ENCODE measurements around the gene MTTP.
"Not testable (repeated sequence)": the region's sequence is repeated elsewhere in the genome, so short reads cannot be mapped to it uniquely, and the experiment has no call there.

The MTTP gene
- total RNA-seq, result 0 to 0.17 (median 0.09) reads per million in 3 donors

DNA sequence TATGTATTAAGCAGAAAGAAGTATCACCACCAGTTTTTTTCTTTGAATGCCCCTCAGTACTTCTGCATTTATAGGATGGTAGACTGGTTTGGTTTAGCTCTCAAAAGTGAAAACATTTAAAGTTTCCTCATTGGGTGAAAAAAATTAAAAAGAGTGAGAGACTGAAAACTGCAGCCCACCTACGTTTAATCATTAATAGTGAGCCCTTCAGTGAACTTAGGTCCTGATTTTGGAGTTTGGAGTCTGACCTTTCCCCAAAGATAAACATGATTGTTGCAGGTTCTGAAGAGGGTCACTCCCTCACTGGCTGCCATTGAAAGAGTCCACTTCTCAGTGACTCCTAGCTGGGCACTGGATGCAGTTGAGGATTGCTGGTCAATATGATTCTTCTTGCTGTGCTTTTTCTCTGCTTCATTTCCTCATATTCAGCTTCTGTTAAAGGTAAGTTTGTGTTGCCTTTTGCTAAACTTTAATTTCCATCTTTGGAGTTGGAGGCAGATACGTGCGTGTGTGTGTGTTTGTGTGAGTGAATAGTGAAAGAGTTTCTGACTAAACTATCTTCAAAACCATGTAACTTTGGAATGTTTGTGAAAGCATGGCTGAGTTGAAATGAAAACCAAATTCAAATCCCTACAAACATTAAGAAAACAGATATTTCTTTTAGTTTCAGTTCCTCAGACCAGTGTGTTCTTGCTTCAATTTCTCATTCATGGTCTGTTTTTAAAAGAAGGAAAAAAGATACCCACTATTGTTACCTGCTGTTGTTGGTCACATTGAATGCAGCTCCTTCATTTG is at the start of gene MTTP:
Gene MTTP, plus strand, starts transcription at position 295 of the 795 bp plus-strand sequence. Its CDS starts 86 bp downstream, at position 381.
- no peaks in the 10 kb centered on the region for H3K9me3 ChIP-seq (ENCODE audit: control insufficient read depth, low read length)
- DNase-seq, result no peak
- no peak within 1 kb of the TSS for H3K27ac ChIP-seq (ENCODE audit: insufficient read depth, low read length, poor library complexity, severe bottlenecking)
- H3K4me3 ChIP-seq (ENCODE audit: insufficient read depth, low read depth, low read length, poor library complexity, severe bottlenecking), result no peak within 1 kb of the TSS
- no peaks in the 10 kb centered on the region for H3K36me3 ChIP-seq (ENCODE audit: control insufficient read depth, insufficient read depth, low read length)
- H3K4me1 ChIP-seq (ENCODE audit: control insufficient read depth, insufficient read depth, low read length, poor library complexity, severe bottlenecking), result no peaks in the 10 kb centered on the region
- peaks cover 9% of the 10 kb centered on the region for H3K27me3 ChIP-seq (replicated peaks; ENCODE audit: control insufficient read depth, insufficient read depth, low read length, poor library complexity, severe bottlenecking)

DNA sequence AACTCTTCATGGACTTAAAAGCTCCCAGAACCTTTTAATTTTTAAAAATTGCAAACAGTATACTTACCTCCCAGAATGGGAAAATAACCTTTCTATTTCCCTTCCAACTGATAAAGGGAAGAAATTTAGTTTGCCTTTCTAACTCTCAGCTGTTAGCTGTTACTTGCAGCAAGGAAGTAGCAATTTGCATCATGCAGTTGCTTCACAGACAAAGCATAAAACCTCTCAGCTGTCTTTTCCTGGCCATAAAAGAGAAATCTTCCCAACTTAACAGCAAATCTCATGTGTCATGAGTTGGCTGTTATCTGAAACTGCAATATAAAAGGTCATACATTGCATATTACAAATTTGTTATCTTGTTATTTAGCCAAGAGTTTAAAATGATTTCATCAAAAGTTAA is 45.4 kb upstream of the MTTP start:
- H3K36me3 ChIP-seq (ENCODE audit: control insufficient read depth, insufficient read depth, low read length), result no peaks in the 10 kb centered on the region
- DNase-seq, result no peak
- H3K27me3 ChIP-seq (replicated peaks; ENCODE audit: control insufficient read depth, insufficient read depth, low read length, poor library complexity, severe bottlenecking), result no peaks in the 10 kb centered on the region
- no peak overlapping the region for H3K4me3 ChIP-seq (ENCODE audit: insufficient read depth, low read depth, low read length, poor library complexity, severe bottlenecking)
- H3K27ac ChIP-seq (ENCODE audit: insufficient read depth, low read length, poor library complexity, severe bottlenecking), result no peak overlapping the region
- H3K4me1 ChIP-seq (ENCODE audit: control insufficient read depth, insufficient read depth, low read length, poor library complexity, severe bottlenecking), result no peaks in the 10 kb centered on the region
- H3K9me3 ChIP-seq (ENCODE audit: control insufficient read depth, low read length), result no peaks in the 10 kb centered on the region

- H3K27me3 ChIP-seq (replicated peaks; ENCODE audit: control insufficient read depth, insufficient read depth, low read length, poor library complexity, severe bottlenecking), result no peaks in the 10 kb centered on the region
- DNase-seq, result no peak
- no peaks in the 10 kb centered on the region for H3K9me3 ChIP-seq (ENCODE audit: control insufficient read depth, low read length)
- no peak overlapping the region for H3K4me3 ChIP-seq (ENCODE audit: insufficient read depth, low read depth, low read length, poor library complexity, severe bottlenecking)
- no peaks in the 10 kb centered on the region for H3K4me1 ChIP-seq (ENCODE audit: control insufficient read depth, insufficient read depth, low read length, poor library complexity, severe bottlenecking)
- no peaks in the 10 kb centered on the region for H3K36me3 ChIP-seq (ENCODE audit: control insufficient read depth, insufficient read depth, low read length)
- no peak overlapping the region for H3K27ac ChIP-seq (ENCODE audit: insufficient read depth, low read length, poor library complexity, severe bottlenecking)
These were observed 44.7 kb upstream of the MTTP start for GRCh38 chr4:99529956-99530355.

GRCh38 chr4:99534699-99535098 is 39.9 kb upstream of the MTTP start:
- H3K9me3 ChIP-seq (ENCODE audit: control insufficient read depth, low read length); H3K27ac ChIP-seq (ENCODE audit: insufficient read depth, low read length, poor library complexity, severe bottlenecking); H3K4me1 ChIP-seq (ENCODE audit: control insufficient read depth, insufficient read depth, low read length, poor library complexity, severe bottlenecking); DNase-seq; H3K27me3 ChIP-seq (replicated peaks; ENCODE audit: control insufficient read depth, insufficient read depth, low read length, poor library complexity, severe bottlenecking); H3K4me3 ChIP-seq (ENCODE audit: insufficient read depth, low read depth, low read length, poor library complexity, severe bottlenecking); H3K36me3 ChIP-seq (ENCODE audit: control insufficient read depth, insufficient read depth, low read length): not testable (repeated sequence)

- Histone ChIP-seq H3K4me1 (ENCODE audit: control insufficient read depth, insufficient read depth, low read length, poor library complexity, severe bottlenecking) (no peaks in the 10 kb centered on the region), H3K4me3 (ENCODE audit: insufficient read depth, low read depth, low read length, poor library complexity, severe bottlenecking) (no peak overlapping the region), H3K27me3 (replicated peaks; ENCODE audit: control insufficient read depth, insufficient read depth, low read length, poor library complexity, severe bottlenecking) (no peaks in the 10 kb centered on the region), H3K36me3 (ENCODE audit: control insufficient read depth, insufficient read depth, low read length) (no peaks in the 10 kb centered on the region), H3K9me3 (ENCODE audit: control insufficient read depth, low read length) (no peaks in the 10 kb centered on the region), H3K27ac (ENCODE audit: insufficient read depth, low read length, poor library complexity, severe bottlenecking) (no peak overlapping the region)
- no peak for DNase-seq
These were observed 38.4 kb upstream of the MTTP start for GRCh38 chr4:99536271-99536670.

- H3K4me3 ChIP-seq (ENCODE audit: insufficient read depth, low read depth, low read length, poor library complexity, severe bottlenecking), result no peak overlapping the region
- no peaks in the 10 kb centered on the region for H3K27me3 ChIP-seq (replicated peaks; ENCODE audit: control insufficient read depth, insufficient read depth, low read length, poor library complexity, severe bottlenecking)
- no peak overlapping the region for H3K27ac ChIP-seq (ENCODE audit: insufficient read depth, low read length, poor library complexity, severe bottlenecking)
- no peaks in the 10 kb centered on the region for H3K36me3 ChIP-seq (ENCODE audit: control insufficient read depth, insufficient read depth, low read length)
- no peaks in the 10 kb centered on the region for H3K9me3 ChIP-seq (ENCODE audit: control insufficient read depth, low read length)
- H3K4me1 ChIP-seq (ENCODE audit: control insufficient read depth, insufficient read depth, low read length, poor library complexity, severe bottlenecking), result no peaks in the 10 kb centered on the region
- DNase-seq, result no peak
These were observed 37.8 kb upstream of the MTTP start for GRCh38 chr4:99536848-99537247.

- no peaks in the 10 kb centered on the region for H3K27me3 ChIP-seq (replicated peaks; ENCODE audit: control insufficient read depth, insufficient read depth, low read length, poor library complexity, severe bottlenecking)
- H3K9me3 ChIP-seq (ENCODE audit: control insufficient read depth, low read length), result no peaks in the 10 kb centered on the region
- H3K27ac ChIP-seq (ENCODE audit: insufficient read depth, low read length, poor library complexity, severe bottlenecking), result no peak overlapping the region
- no peaks in the 10 kb centered on the region for H3K4me1 ChIP-seq (ENCODE audit: control insufficient read depth, insufficient read depth, low read length, poor library complexity, severe bottlenecking)
- no peaks in the 10 kb centered on the region for H3K36me3 ChIP-seq (ENCODE audit: control insufficient read depth, insufficient read depth, low read length)
- no peak overlapping the region for H3K4me3 ChIP-seq (ENCODE audit: insufficient read depth, low read depth, low read length, poor library complexity, severe bottlenecking)
- DNase-seq, result no peak
These were observed 37.0 kb upstream of the MTTP start for GRCh38 chr4:99537674-99538073.

DNA sequence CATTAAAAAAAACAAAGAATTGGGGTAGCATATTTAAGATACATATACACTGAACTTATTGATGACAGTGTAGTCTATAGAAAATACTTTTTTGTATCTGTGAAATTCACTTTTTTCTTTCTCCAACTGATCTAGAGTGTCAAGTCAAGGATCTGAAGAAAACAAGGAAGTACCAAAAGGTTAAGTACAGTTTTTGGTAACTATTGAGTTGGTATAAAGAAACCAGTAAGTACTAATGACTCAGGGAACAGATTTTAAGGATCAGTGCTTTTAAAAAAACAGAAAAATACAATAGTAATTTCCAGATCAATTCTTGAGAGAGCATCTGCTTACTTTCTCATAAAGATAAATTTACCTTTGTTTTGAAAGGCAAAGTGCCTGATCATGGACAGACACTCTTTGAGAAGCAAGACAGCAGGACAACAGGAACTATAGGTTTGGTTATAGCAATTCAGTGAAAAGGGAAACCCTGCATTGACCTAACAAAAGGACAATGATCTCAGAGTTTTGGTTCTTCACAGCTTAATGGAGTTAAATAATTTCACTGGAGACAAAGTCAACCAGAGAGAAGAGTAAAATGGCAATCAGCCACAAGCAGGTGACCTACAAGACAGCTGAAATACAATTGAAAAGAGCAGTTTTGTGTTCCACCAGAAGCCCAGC is 34.2 kb upstream of the MTTP start:
- no peaks in the 10 kb centered on the region for H3K36me3 ChIP-seq (ENCODE audit: control insufficient read depth, insufficient read depth, low read length)
- no peak overlapping the region for H3K27ac ChIP-seq (ENCODE audit: insufficient read depth, low read length, poor library complexity, severe bottlenecking)
- no peak overlapping the region for H3K4me3 ChIP-seq (ENCODE audit: insufficient read depth, low read depth, low read length, poor library complexity, severe bottlenecking)
- no peak for DNase-seq
- H3K9me3 ChIP-seq (ENCODE audit: control insufficient read depth, low read length), result no peaks in the 10 kb centered on the region
- H3K27me3 ChIP-seq (replicated peaks; ENCODE audit: control insufficient read depth, insufficient read depth, low read length, poor library complexity, severe bottlenecking), result no peaks in the 10 kb centered on the region
- no peaks in the 10 kb centered on the region for H3K4me1 ChIP-seq (ENCODE audit: control insufficient read depth, insufficient read depth, low read length, poor library complexity, severe bottlenecking)

DNA sequence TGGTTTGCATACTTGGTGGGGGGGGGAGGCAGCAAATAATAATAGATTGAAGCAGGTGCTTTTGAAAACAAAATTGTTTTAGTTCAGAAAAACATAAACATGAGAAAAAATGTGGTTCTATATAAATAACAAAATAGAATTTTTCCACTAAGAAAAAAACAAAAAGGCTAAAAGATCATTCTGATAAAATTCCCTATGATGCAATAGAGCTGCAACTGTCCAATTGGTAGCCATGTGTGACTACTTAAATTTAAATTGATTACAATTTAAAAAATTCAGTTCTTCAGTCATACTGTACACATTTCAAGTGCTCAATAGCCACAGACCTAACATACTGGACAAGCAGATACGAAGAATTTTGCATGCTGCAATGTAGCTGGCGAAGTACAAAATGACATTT is 21.8 kb upstream of the MTTP start:
- Histone ChIP-seq H3K9me3 (ENCODE audit: control insufficient read depth, low read length) (no peaks in the 10 kb centered on the region), H3K4me3 (ENCODE audit: insufficient read depth, low read depth, low read length, poor library complexity, severe bottlenecking) (no peak overlapping the region), H3K27me3 (replicated peaks; ENCODE audit: control insufficient read depth, insufficient read depth, low read length, poor library complexity, severe bottlenecking) (no peaks in the 10 kb centered on the region), H3K4me1 (ENCODE audit: control insufficient read depth, insufficient read depth, low read length, poor library complexity, severe bottlenecking) (no peaks in the 10 kb centered on the region), H3K27ac (ENCODE audit: insufficient read depth, low read length, poor library complexity, severe bottlenecking) (no peak overlapping the region), H3K36me3 (ENCODE audit: control insufficient read depth, insufficient read depth, low read length) (peaks cover 8% of the 10 kb centered on the region)
- DNase-seq, result no peak

All from effector memory CD4-positive, alpha-beta T cell (primary cell).